Stomach (tissue), 9 donors: ENCODE measurements around the gene SLC4A3. TPM values are rescaled to one million over a fixed set of nuclear protein-coding genes. Genes with fewer than 3 reads are reported as not detected.

Experiments used
- DNase-seq, 2 donors: peaks; one replicate each; pipeline versions ENCODE4 v3.0.0 to v3.0.0-alpha.2; 2013 to 2019
- H3K27ac ChIP-seq, 5 donors: fragments of 200-600 bp in 4 of 5; sonication (generic) in 4 of 5; one replicate each; pipeline ENCODE4 v1.5.1; 2013 to 2019; ENCODE audit warnings: mild to moderate bottlenecking in 1 of 5, moderate library complexity in 1 of 5
- H3K27me3 ChIP-seq, 3 donors: fragments of 200-600 bp; sonication (generic); one replicate each; pipeline ENCODE4 v1.5.1; 2017 to 2019; ENCODE audit warnings: mixed run types in 1 of 3
- H3K36me3 ChIP-seq, 4 donors: fragments of 200-600 bp; sonication (generic); 1 replicate in 3 of 4; 2 replicates in 1 of 4; pipeline ENCODE4 v1.5.1; 2016 to 2019
- H3K4me1 ChIP-seq, 4 donors: fragments of 200-600 bp; sonication (generic); one replicate each; pipeline ENCODE4 v1.5.1; 2016 to 2019
- H3K4me3 ChIP-seq, 4 donors: fragments of 200-600 bp; sonication (generic) in 3 of 4; one replicate each; pipeline ENCODE4 v1.5.1; 2016 to 2019; ENCODE audit warnings: mild to moderate bottlenecking in 1 of 4
- H3K9me3 ChIP-seq, 4 donors: fragments of 200-600 bp; sonication (generic); one replicate each; pipeline ENCODE4 v1.5.1; 2016 to 2019
- CTCF ChIP-seq, 7 experiments: fragments of 450-650 bp in 4 of 7; fragments of 200-600 bp in 3 of 7; sonication (generic) in 3 of 7; IDR thresholded peaks; one replicate each; pipeline ENCODE4 v1.5.1; 2016 to 2019; ENCODE audit warnings: antibody characterized with exemption in 7 of 7, control low read depth in 2 of 7, mild to moderate bottlenecking in 1 of 7
- EP300 ChIP-seq: sonication (generic); formaldehyde crosslinking; IDR thresholded peaks from one replicate; pipeline ENCODE4 v1.6.1; 2017; ENCODE audit warnings: antibody characterized with exemption
- POLR2A ChIP-seq, 4 donors: fragments of 450-650 bp; IDR thresholded peaks; one replicate each; pipeline ENCODE4 v1.6.1; 2016; ENCODE audit warnings: antibody characterized with exemption in 4 of 4, control low read depth in 2 of 4, mild to moderate bottlenecking in 1 of 4, moderate library complexity in 1 of 4
- POLR2AphosphoS5 ChIP-seq, 3 donors: sonication (generic); formaldehyde crosslinking; IDR thresholded peaks; one replicate each; pipeline ENCODE4 v1.6.1; 2016; ENCODE audit warnings: antibody characterized with exemption in 3 of 3
- WGBS, 5 donors: extraction: QIAGEN DNeasy Blood & Tissue Kit in 3 of 5; methylation state at CpG; one replicate each; pipeline versions ENCODE4 v1.1.5 to v1.1.7; 2013 to 2018; 5-methylcytosine and 5-hydroxymethylcytosine counted together
- intact Hi-C: fragments of 100-400 bp; cut with DNase I; formaldehyde crosslinking; loops from one replicate; pipeline ENCODE4 v1.15.1; 2023; ENCODE audit warnings: low total_unique reads
- polyA plus RNA-seq, 3 donors: library from polyadenylated mRNA; stranded (reverse); fragments of 200-250 nt; gene quantifications; one replicate each; pipeline ENCODE4 v1.2.3, GENCODE V29; 2013
- total RNA-seq, 5 donors: library from RNA; depleted of rRNA; stranded (reverse); fragments of >200 nt; gene quantifications; one replicate each; pipeline versions ENCODE4 v1.1.0 to v1.2.3, GENCODE V29; 2014 to 2016
- donor health status: healthy with polysubstance abuse.
- donor health status: Bipolar disorder and iron deficiency.
- donor health status: healthy.

Gene SLC4A3
- total and polyA plus RNA-seq, 8 donors = 0.58 to 22.8 (median 1.6) TPM; not detected in 1

DNA sequence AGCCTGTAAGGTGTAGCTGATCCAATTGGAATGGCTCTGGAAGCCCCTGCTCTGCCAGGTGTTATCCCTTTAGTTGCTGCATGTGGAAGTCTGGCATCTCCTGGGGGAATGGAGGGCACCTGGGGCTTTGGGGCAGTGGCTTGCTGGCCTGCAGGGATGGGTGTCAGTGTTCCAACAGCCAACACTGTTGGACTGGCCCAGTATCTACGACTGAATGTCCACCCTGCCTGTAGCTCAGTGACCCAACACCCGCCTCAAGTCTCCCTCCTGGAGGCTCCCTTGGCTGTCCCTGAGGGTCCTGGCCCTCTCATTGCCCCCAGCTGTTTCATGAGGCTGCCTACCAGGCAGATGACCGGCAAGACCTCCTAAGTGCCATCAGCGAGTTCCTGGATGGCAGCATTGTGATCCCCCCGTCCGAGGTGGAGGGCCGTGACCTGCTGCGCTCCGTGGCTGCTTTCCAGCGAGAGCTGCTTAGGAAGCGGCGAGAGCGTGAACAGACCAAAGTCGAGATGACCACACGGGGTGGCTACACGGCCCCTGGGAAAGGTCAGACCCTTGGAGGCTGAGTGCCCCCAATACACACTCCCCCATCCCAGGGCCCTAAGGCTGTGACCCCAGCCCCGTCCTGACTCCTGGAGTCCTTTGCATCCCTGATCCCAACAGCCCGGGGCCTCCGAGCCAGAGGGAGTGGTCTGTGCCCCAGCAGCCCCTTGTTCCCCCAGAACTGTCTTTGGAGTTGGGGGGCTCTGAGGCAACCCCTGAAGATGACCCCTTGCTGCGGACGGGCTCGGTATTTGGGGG, 7.7 kb downstream of the SLC4A3 start:
- H3K36me3 ChIP-seq = no peaks in the 10 kb centered on the region
- peaks cover 0 to 4% (median 0%) of the 10 kb centered on the region in 3 donors for H3K27me3 ChIP-seq
- 85 to 91% (median 89%) methylated on average over 5 to 22 of the region's 22 CpGs for WGBS, 5 donors
- no peak for DNase-seq
- no peaks in the 10 kb centered on the region for H3K9me3 ChIP-seq
- intact Hi-C loops = no loop called here
- no peak overlapping the region for H3K4me3 ChIP-seq
- no peaks in the 10 kb centered on the region for H3K4me1 ChIP-seq
- no peak overlapping the region for H3K27ac ChIP-seq
- TF ChIP-seq POLR2AphosphoS5 (IDR thresholded peaks at IDR 0.05) (no peak), CTCF (IDR thresholded peaks at IDR 0.05) (no peak), POLR2A (IDR thresholded peaks at IDR 0.05) (no peak), EP300 (no peak)

DNA sequence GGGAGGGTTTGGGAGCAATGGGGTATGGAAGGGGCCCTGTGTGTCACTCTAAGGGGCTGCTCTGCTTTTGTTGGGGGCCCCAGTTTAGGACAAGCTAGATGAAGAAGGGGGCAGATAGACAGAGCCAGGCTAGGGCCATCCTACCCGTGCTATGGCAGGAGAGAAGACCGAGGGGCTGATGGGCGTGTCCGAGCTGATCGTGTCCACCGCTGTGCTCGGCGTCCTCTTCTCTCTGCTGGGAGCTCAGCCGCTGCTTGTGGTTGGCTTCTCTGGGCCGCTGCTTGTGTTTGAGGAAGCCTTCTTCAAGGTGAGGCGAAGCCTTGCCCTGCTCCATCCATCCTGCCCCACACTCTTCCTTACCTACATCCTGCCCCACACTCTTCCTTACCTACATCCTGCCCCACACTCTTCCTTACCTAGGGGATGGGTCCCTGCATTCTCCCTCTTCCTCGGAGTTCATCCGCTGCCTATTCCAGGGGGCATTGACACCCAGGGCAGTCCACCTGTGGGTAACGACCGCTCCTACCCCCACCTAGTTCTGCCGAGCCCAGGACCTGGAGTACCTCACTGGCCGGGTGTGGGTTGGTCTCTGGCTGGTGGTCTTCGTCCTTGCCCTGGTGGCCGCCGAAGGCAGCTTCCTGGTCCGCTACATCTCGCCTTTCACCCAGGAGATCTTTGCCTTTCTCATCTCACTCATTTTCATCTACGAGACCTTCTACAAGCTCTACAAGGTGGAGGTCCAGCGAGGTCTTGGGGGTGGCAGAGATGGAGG, 8.9 kb downstream of the SLC4A3 start:
- 85 to 91% (median 90%) methylated on average over 23 to 24 of the region's 24 CpGs for WGBS, 5 donors
- TF ChIP-seq POLR2AphosphoS5 (IDR thresholded peaks at IDR 0.05) = no peak
- Histone ChIP-seq H3K9me3 (no peaks in the 10 kb centered on the region), H3K4me3 (no peak overlapping the region), H3K36me3 (no peaks in the 10 kb centered on the region), H3K4me1 (no peaks in the 10 kb centered on the region), H3K27ac (no peak overlapping the region), H3K27me3 (peaks cover 0 to 4% (median 0%) of the 10 kb centered on the region in 3 donors)
- no peak for DNase-seq
- intact Hi-C loops = no loop called here

- WGBS, 5 donors = 69 to 81% (median 78%) methylated on average over 11 to 13 of the region's 13 CpGs
Observed at GRCh38 chr2:219636941-219637841, 9.8 kb downstream of the SLC4A3 start.

GRCh38 chr2:219637842-219638185, 10.4 kb downstream of the SLC4A3 start:
- no peak for TF ChIP-seq EP300
- no peak for TF ChIP-seq CTCF (IDR thresholded peaks at IDR 0.05)
- 83 to 92% (median 85%) methylated on average over 9 of the region's 9 CpGs for WGBS, 5 donors
- H3K36me3 ChIP-seq = no peaks in the 10 kb centered on the region
- H3K27me3 ChIP-seq = peaks cover 0 to 4% (median 0%) of the 10 kb centered on the region in 3 donors
- intact Hi-C loops = no loop called here
- H3K4me1 ChIP-seq = peaks cover 0 to 9% (median 8%) of the 10 kb centered on the region in 4 donors
- no peak overlapping the region for H3K4me3 ChIP-seq
- no peaks in the 10 kb centered on the region for H3K9me3 ChIP-seq
- no peak overlapping the region for H3K27ac ChIP-seq
- DNase-seq = no peak

More at GRCh38 chr2:219636941-219637841, 9.8 kb downstream of the SLC4A3 start:
- intact Hi-C loops = no loop called here
- Histone ChIP-seq H3K27me3 (peaks cover 0 to 4% (median 0%) of the 10 kb centered on the region in 3 donors), H3K27ac (no peak overlapping the region), H3K4me3 (no peak overlapping the region), H3K9me3 (no peaks in the 10 kb centered on the region), H3K4me1 (peaks cover 0 to 3% (median 2%) of the 10 kb centered on the region in 4 donors), H3K36me3 (no peaks in the 10 kb centered on the region)
- DNase-seq = no peak
- no peak for TF ChIP-seq CTCF (IDR thresholded peaks at IDR 0.05)
- no peak for TF ChIP-seq EP300
- TF ChIP-seq POLR2A (IDR thresholded peaks at IDR 0.05) = no peak
- no peak for TF ChIP-seq POLR2AphosphoS5 (IDR thresholded peaks at IDR 0.05)
